Stimulated activated CD4-positive, alpha-beta T cell treated with anti-CD3 and anti-CD28 coated beads, Interleukin-2, amount 100 ng/mL, for 48 hours (primary cell): ENCODE measurements around the gene EBPL.
"Not testable (repeated sequence)": the region's sequence is repeated elsewhere in the genome, so short reads cannot be mapped to it uniquely, and the experiment has no call there.

Source experiments
- DNase-seq, 2 donors: peaks; one replicate each; pipeline ENCODE4 v3.0.0-alpha.2; 2020

The EBPL gene

DNA sequence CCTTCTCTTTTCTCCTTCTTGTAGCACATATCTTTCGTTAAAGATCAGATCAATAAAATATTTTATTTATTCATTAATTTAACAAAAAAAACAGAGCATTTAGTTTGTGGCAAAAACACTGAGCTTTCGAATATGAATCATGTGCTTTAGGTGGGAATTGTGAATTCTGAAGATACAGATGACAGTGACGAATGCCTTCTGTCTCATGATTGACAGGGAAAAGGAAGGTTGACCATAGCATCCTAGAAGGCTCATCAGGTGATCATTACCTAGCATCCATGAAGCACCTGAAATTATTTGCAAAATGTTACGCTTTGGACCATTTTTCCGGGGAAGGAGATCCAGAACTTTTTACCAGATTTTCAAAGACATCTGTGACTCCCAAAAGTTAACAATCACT, 59.1 kb downstream of the EBPL start:
- DNase-seq, result no peak

- DNase-seq, result no peak
Observed at GRCh38 chr13:49630580-49630979, 60.7 kb downstream of the EBPL start.

- no peak for DNase-seq
Observed at GRCh38 chr13:49629947-49630346, 61.3 kb downstream of the EBPL start.

DNA sequence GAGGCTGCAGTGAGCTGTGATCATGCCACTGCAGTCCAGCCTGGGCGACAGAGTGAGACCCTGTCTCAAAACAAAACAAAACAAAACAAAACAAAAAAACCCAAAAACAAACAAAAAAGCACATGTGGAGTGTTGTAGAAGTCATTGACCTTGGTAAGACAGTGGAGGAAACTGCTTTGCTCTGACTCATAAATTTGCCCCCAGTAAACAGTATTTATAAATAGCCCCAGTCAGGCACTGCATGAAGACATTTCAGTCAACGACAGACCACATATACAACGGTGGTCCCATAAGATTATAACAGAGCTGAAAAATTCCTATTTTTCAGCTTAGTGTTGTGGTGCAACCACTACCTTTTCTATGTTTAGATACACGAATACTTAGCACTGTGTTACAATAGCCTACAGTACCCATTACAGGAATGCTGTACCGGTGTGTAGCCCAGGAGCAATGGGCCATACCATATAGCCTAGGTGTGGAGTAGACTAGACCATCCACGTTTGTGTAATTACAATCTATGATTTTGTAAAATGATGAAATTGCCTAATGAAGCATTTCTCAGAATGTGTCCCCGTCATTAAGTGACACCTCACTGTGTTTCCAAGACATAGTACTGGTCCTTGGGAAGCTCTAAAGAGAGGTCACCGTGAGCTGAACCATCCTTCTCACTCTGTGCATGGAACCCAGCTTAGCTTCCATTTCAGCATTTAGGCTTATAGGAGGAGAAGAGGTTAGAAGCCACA, 61.9 kb downstream of the EBPL start:
- no peak for DNase-seq

- DNase-seq, result peak; percentile 37 to 44
Observed at GRCh38 chr13:49627831-49628652, 63.2 kb downstream of the EBPL start, which contains the start of gene ARL11. Gene ARL11, plus strand, starts transcription at chr13:49628507. Its CDS starts 1,941 bp downstream, at chr13:49630448.

DNA sequence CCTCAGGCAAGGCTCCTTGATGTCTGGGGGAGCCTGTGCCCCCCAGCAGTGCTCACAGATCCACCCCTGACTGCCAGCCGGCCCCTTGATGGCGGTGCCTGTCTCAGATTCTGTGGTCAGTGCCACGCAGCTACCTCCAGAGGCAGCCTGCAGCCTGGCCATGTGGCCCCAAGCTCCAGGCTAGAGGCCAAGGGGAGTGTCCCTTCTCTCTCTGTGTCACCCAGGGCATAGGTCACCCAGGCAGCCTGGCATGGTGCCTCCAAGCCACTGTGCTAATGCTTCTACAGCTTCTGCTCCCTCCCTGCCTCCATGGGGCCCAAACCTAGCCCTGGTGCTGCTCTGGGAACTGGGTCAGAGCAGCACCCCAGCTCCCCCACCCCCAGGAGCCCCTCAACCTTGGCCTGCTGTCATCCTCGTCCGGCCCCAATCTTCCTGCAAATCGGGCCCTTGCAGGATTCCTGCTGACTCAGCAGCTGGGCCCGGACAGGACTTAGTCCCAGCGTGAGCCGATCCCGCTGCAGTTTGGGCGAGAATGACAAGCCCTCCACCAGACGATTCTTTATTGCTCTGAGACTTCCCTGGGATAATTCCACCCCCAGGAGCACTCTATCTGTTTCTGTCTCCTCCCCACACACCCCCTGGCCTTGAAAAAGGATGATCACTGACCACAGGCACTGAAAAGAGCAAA, 65.8 kb downstream of the EBPL start:
- DNase-seq, result no peak

GRCh38 chr13:49624229-49624628, 67.1 kb downstream of the EBPL start:
- DNase-seq, result no peak

- DNase-seq, result no peak
Observed at GRCh38 chr13:49622174-49622946, 68.9 kb downstream of the EBPL start.

DNA sequence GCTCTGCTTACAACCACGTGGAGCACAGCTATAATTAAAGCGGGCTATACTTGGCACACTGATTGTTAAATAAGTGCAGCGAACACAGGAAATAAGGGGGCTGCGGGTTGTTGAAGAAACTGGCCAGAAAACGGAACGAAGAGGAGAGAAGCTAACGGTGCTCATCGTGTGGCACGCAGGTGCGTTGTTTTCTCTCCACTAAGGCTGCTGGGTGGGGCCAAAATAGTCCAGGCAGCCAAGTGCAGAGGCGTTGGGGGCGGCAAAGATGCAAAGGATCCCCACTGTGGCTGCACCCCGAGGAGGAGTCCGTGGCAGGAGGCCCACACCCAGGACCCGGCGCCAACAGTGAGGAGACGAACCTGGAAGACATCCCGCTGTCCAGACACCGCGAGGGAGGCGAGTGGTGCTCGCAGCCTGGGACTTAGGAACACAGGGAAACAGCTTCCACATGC, 71.1 kb downstream of the EBPL start:
- no peak for DNase-seq

DNA sequence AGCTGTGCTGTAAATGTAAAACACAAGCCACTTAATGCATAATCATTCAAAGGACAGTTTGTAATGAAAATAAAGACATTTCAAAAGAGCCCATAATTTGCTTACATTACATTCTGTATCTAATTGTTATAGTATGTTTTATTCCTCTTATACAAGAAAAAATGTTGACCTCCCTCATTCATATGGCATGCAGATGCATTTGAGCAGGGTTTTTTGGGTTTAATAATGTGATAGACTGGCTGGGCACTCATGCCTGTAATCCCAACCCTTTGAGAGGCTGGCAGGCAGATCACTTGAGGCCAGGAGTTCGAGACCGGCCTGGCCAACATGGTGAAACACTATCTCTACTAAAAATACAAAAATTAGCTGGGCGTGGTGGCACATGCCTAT, 74.6 kb downstream of the EBPL start:
- DNase-seq, result no peak

- DNase-seq, result no peak
Observed at GRCh38 chr13:49615836-49616675, 75.2 kb downstream of the EBPL start.

- DNase-seq, result not testable (repeated sequence)
Observed at GRCh38 chr13:49612042-49612441, 79.2 kb downstream of the EBPL start.
